Progenitor cell of endocrine pancreas (in vitro differentiated cells): ENCODE results near the gene XPO1. TPM values are rescaled to one million over a fixed set of nuclear protein-coding genes. Genes with fewer than 3 reads are reported as not detected.
A peak's percentile ranks its signal among the peaks of the same experiment; 100 is the strongest.

Source experiments
- DNase-seq: peaks from one replicate; pipeline ENCODE4 v3.0.0; 2021; ENCODE audit warnings: low spot score; ENCODE audit not compliant: unreplicated experiment
- H3K27ac Mint-ChIP-seq: 2 replicates; pipeline ENCODE4 v1.8.0; 2021; ENCODE audit warnings: mild to moderate bottlenecking, moderate library complexity, mixed read lengths
- H3K27me3 Mint-ChIP-seq: 2 replicates; pipeline ENCODE4 v1.8.0; 2021; ENCODE audit warnings: mixed read lengths
- H3K36me3 Mint-ChIP-seq: 2 replicates; pipeline ENCODE4 v1.8.0; 2022; ENCODE audit warnings: mixed read lengths; ENCODE audit not compliant: insufficient read depth
- H3K4me1 Mint-ChIP-seq: 2 replicates; pipeline ENCODE4 v1.8.0; 2021; ENCODE audit warnings: low read depth, mixed read lengths
- H3K4me3 Mint-ChIP-seq: 2 replicates; pipeline ENCODE4 v1.8.0; 2021; ENCODE audit warnings: low read depth, mild to moderate bottlenecking, moderate library complexity, mixed read lengths
- H3K9me3 Mint-ChIP-seq: 2 replicates; pipeline ENCODE4 v1.8.0; 2021; ENCODE audit warnings: low read depth, mixed read lengths
- total RNA-seq: library from RNA; stranded (reverse); gene quantifications from 2 replicates; pipeline ENCODE4 v1.2.1, GENCODE V29; 2021
- TF ChIP-seq, protein P1 (sequence below): fragments of 200-600 bp; sonication (generic); IDR thresholded peaks from one replicate; pipeline ENCODE4 v1.5.0; 2021; ENCODE audit warnings: antibody characterized with exemption, mild to moderate bottlenecking; ENCODE audit not compliant: unreplicated experiment

The XPO1 gene
- total RNA-seq, 1 donor from 2014 or later = 236 TPM

DNA sequence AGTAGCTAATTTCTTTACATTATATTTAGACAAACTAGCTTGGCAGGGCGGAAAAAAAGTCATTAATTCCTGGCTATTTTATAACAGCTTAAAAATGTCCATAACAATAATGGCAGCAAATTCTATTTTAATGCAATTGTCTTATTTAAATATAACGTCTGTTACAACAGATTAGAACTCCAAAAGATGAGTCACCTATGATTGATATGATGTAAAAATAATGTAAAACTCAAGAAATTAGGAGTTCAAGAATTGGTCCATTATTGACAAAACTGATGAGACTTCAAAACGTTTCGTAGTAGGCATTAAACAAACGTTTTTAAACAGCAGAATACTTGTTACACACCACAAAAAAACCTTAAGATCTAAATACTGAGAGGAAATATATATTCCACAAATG is 2.7 kb downstream of the XPO1 start:
- DNase-seq = no peak
- Mint-ChIP-seq H3K4me3 (peak overlapping the region; percentile 99), H3K36me3 (peaks cover 8% of the 10 kb centered on the region), H3K4me1 (peaks cover 38% of the 10 kb centered on the region), H3K27me3 (no peaks in the 10 kb centered on the region), H3K27ac (peak overlapping the region; percentile 100), H3K9me3 (peaks cover 3% of the 10 kb centered on the region)
- TF ChIP-seq, protein P1, sequence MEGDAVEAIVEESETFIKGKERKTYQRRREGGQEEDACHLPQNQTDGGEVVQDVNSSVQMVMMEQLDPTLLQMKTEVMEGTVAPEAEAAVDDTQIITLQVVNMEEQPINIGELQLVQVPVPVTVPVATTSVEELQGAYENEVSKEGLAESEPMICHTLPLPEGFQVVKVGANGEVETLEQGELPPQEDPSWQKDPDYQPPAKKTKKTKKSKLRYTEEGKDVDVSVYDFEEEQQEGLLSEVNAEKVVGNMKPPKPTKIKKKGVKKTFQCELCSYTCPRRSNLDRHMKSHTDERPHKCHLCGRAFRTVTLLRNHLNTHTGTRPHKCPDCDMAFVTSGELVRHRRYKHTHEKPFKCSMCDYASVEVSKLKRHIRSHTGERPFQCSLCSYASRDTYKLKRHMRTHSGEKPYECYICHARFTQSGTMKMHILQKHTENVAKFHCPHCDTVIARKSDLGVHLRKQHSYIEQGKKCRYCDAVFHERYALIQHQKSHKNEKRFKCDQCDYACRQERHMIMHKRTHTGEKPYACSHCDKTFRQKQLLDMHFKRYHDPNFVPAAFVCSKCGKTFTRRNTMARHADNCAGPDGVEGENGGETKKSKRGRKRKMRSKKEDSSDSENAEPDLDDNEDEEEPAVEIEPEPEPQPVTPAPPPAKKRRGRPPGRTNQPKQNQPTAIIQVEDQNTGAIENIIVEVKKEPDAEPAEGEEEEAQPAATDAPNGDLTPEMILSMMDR = no peak

- Mint-ChIP-seq H3K36me3 (peaks cover 9% of the 10 kb centered on the region), H3K27ac (peak overlapping the region; percentile 100)
These were observed 3.2 kb downstream of the XPO1 start for GRCh38 chr2:61534926-61535325.

GRCh38 chr2:61530749-61531148 is 7.4 kb downstream of the XPO1 start:
- TF ChIP-seq, protein P1 = no peak

More at GRCh38 chr2:61534926-61535325, 3.2 kb downstream of the XPO1 start:
- Mint-ChIP-seq H3K27me3 (no peaks in the 10 kb centered on the region), H3K4me3 (peak overlapping the region; percentile 99), H3K4me1 (peaks cover 43% of the 10 kb centered on the region), H3K9me3 (peaks cover 3% of the 10 kb centered on the region)
- TF ChIP-seq, protein P1 = no peak
- DNase-seq = no peak

DNA sequence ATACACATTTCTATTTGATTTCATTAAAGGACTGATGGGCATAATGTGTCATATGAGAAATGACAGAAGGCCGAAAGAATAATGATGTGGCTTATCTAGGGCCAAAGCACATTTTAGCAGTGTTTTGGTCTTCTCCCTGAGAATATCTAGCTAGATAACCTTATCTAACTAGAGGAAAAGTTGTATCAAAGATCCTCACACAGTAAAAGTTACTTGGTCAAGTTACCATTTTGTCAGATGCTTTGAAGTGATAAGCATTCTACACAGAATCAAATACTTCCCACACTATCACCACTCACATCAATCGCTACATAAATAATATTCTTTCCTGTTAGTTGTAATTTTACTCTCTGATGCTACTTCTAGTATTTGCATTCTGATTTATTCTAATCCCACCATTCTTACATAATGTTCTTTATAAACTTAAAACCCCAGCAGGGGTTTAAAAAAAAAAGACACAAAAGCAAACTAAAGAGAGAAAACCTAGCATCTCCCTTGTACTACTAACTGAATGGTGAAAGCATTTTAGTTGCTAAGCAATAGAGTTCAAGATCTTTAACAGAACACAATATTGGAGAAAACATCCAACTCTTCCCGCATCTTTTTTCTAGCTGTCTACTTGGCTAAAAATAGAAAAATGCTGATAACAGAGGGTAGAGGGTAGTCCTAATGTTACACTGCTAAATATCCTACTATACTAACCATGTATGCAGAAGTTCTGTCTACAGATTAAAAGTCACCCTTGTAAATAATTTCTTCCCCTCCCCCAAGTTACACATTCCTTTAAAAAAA is 8.0 kb downstream of the XPO1 start:
- H3K9me3 Mint-ChIP-seq = peaks cover 3% of the 10 kb centered on the region
- no peak overlapping the region for H3K4me3 Mint-ChIP-seq
- no peaks in the 10 kb centered on the region for H3K27me3 Mint-ChIP-seq
- H3K27ac Mint-ChIP-seq = peak overlapping the region; percentile 74
- TF ChIP-seq, protein P1 = no peak
- H3K4me1 Mint-ChIP-seq = peaks cover 29% of the 10 kb centered on the region
- no peak for DNase-seq
- peaks cover 11% of the 10 kb centered on the region for H3K36me3 Mint-ChIP-seq

More at GRCh38 chr2:61530749-61531148, 7.4 kb downstream of the XPO1 start:
- DNase-seq = no peak
- H3K36me3 Mint-ChIP-seq = peaks cover 11% of the 10 kb centered on the region
- H3K27ac Mint-ChIP-seq = peak overlapping the region; percentile 74
- no peak overlapping the region for H3K4me3 Mint-ChIP-seq
- no peaks in the 10 kb centered on the region for H3K27me3 Mint-ChIP-seq
- H3K9me3 Mint-ChIP-seq = peaks cover 3% of the 10 kb centered on the region
- peaks cover 33% of the 10 kb centered on the region for H3K4me1 Mint-ChIP-seq

GRCh38 chr2:61520261-61520660 is 17.9 kb downstream of the XPO1 start:
- Mint-ChIP-seq H3K9me3 (no peaks in the 10 kb centered on the region), H3K36me3 (peaks cover 11% of the 10 kb centered on the region), H3K27ac (no peak overlapping the region), H3K4me3 (no peak overlapping the region), H3K27me3 (no peaks in the 10 kb centered on the region), H3K4me1 (peaks cover 8% of the 10 kb centered on the region)
- no peak for DNase-seq
- TF ChIP-seq, protein P1 = no peak
